SU-DHL-6 (cell line): ENCODE data around the gene DGKA.
"Not testable (repeated sequence)": the region's sequence is repeated elsewhere in the genome, so short reads cannot be mapped to it uniquely, and the experiment has no call there.

Experiments used
- H2AFZ ChIP-seq: fragments of 200-600 bp; sonication (generic); 2 replicates; pipeline ENCODE4 v1.6.1; 2014; ENCODE audit warnings: low read depth, mild to moderate bottlenecking, moderate library complexity, mixed read lengths, antibody characterized with exemption, low read length; ENCODE audit not compliant: severe bottlenecking
- H3F3A ChIP-seq: fragments of 200-600 bp; shearing (Covaris generic); 2 replicates; pipeline ENCODE4 v1.6.0; 2016; ENCODE audit warnings: antibody characterized with exemption, mild to moderate bottlenecking; ENCODE audit not compliant: insufficient read depth
- H3K27ac ChIP-seq: fragments of 200-600 bp; sonication (generic); 2 replicates; pipeline ENCODE4 v1.5.1; 2016; ENCODE audit warnings: low read depth, mild to moderate bottlenecking, low read length, moderate library complexity, mixed read lengths
- H3K27me3 ChIP-seq: fragments of 200-600 bp; sonication (generic), shearing (Covaris generic); 2 replicates; pipeline ENCODE4 v1.6.0; 2014; ENCODE audit warnings: mild to moderate bottlenecking, low read length
- H3K36me3 ChIP-seq: fragments of 200-600 bp; sonication (generic); 2 replicates; pipeline ENCODE4 v1.6.1; 2014; ENCODE audit warnings: mild to moderate bottlenecking, low read length, mixed read lengths
- H3K4me2 ChIP-seq: fragments of 300-600, 200-600 bp; shearing (Covaris generic), sonication (generic); 2 replicates; pipeline ENCODE4 v1.6.0; 2014; ENCODE audit warnings: low read length, low read depth, mild to moderate bottlenecking; ENCODE audit not compliant: poor library complexity, severe bottlenecking
- H3K4me3 ChIP-seq: fragments of 200-600 bp; sonication (generic); 2 replicates; pipeline ENCODE4 v1.5.1; 2014; ENCODE audit warnings: antibody characterized with exemption, low read length, mild to moderate bottlenecking, mixed read lengths; ENCODE audit not compliant: insufficient read depth, poor library complexity, severe bottlenecking
- H3K79me2 ChIP-seq: fragments of 200-600 bp; sonication (generic); 2 replicates; pipeline ENCODE4 v1.6.1; 2014; ENCODE audit warnings: mild to moderate bottlenecking, low read length, moderate library complexity; ENCODE audit not compliant: insufficient read depth
- H3K9ac ChIP-seq: fragments of 200-600 bp; sonication (generic); 2 replicates; pipeline ENCODE4 v1.7.0; 2014; ENCODE audit warnings: mild to moderate bottlenecking, low read length
- H3K9me2 ChIP-seq: fragments of 200-600 bp; sonication (generic); replicated peaks from 2 replicates; pipeline ENCODE4 v1.6.1; 2014; ENCODE audit warnings: low read length; ENCODE audit not compliant: insufficient read depth
- H3K9me3 ChIP-seq: fragments of 200-600 bp; sonication (generic); 2 replicates; pipeline ENCODE4 v1.6.1; 2014; ENCODE audit warnings: low read length, mixed read lengths; ENCODE audit not compliant: insufficient read depth
- H4K20me1 ChIP-seq: fragments of 200-600 bp; sonication (generic); 2 replicates; pipeline ENCODE4 v1.6.1; 2014; ENCODE audit warnings: low read depth, mild to moderate bottlenecking, antibody characterized with exemption, low read length, moderate library complexity, mixed read lengths
- EZH2phosphoT487 ChIP-seq: fragments of 200-600 bp; sonication (generic), shearing (Covaris generic); conservative IDR thresholded peaks from 2 replicates; pipeline ENCODE4 v1.6.1; 2018; ENCODE audit warnings: mild to moderate bottlenecking, antibody characterized with exemption, low read length, moderate library complexity, mixed read lengths
- TF ChIP-seq, protein P1 (sequence below): fragments of 200-600 bp; sonication (generic); IDR thresholded peaks from one replicate; pipeline ENCODE4 v1.5.1; 2017; ENCODE audit warnings: antibody characterized with exemption, mild to moderate bottlenecking, low read length, moderate library complexity; ENCODE audit not compliant: insufficient read depth, poor library complexity, severe bottlenecking

Gene DGKA

DNA sequence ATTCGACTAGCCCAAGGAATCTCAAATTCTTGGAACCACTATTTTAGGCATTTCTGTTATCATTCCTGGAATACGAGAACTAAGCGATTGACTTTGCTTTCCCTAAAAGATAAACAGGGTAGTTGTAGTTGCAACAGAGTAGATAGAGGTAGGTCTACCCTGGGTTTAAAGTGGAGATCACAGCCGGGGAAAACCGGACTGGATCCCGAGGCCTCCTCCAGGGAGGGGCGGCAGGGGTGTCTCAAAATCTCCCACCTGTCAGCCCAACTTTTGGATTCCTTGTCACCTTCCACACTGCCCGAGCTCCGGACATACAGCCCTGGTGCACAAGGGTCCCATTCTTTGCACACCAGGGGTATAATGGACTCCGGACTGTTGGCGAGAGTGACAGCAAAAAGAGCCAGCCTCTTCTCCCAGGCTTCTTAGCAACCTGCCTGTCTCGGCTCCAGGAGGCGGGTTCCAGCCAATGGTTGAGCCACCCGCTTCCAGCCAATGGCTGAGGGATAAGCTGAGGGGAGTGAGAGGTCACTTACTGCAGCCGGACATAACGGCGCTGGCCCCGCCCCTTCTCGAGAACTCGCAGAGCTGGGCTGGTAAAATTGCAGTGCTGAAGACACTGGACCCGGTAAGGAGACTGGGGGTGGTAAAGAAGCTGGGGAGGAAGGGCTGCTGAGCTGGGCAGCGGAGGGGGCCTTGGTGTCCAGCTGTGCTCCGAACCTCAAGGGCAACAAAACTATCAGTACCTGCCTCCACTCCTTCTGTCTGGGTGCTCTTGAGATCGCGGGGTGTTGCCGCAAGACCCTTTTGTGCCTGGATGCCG is 66.0 kb downstream of the DGKA start, which contains the start of gene SUOX:
Gene SUOX, plus strand, starts transcription at position 562 of the 820 bp plus-strand sequence. CDS start 4,946 bp downstream, outside the sequence.
- no peak within 1 kb of the TSS for H3K27ac ChIP-seq
- H3K4me3 ChIP-seq = no peak within 1 kb of the TSS
- TF ChIP-seq, protein P1, sequence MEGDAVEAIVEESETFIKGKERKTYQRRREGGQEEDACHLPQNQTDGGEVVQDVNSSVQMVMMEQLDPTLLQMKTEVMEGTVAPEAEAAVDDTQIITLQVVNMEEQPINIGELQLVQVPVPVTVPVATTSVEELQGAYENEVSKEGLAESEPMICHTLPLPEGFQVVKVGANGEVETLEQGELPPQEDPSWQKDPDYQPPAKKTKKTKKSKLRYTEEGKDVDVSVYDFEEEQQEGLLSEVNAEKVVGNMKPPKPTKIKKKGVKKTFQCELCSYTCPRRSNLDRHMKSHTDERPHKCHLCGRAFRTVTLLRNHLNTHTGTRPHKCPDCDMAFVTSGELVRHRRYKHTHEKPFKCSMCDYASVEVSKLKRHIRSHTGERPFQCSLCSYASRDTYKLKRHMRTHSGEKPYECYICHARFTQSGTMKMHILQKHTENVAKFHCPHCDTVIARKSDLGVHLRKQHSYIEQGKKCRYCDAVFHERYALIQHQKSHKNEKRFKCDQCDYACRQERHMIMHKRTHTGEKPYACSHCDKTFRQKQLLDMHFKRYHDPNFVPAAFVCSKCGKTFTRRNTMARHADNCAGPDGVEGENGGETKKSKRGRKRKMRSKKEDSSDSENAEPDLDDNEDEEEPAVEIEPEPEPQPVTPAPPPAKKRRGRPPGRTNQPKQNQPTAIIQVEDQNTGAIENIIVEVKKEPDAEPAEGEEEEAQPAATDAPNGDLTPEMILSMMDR = no peak
- H4K20me1 ChIP-seq = no peaks in the 10 kb centered on the region
- H3K27me3 ChIP-seq = no peaks in the 10 kb centered on the region
- no peak within 1 kb of the TSS for H2AFZ ChIP-seq
- H3K9me2 ChIP-seq = no peaks in the 10 kb centered on the region
- H3K36me3 ChIP-seq = 0 out of 2 replicates have a peak, but pooled peaks cover 3% of the 10 kb centered on the region
- no peak within 1 kb of the TSS for H3K9ac ChIP-seq
- no peaks in the 10 kb centered on the region for H3K79me2 ChIP-seq
- peaks cover 9% of the 10 kb centered on the region; the same call in 1 of the 2 replicates for H3F3A ChIP-seq
- no peak within 1 kb of the TSS for H3K4me2 ChIP-seq
- no peaks in the 10 kb centered on the region for H3K9me3 ChIP-seq

- H3K9ac ChIP-seq = no peak overlapping the region
- H3K27me3 ChIP-seq = no peaks in the 10 kb centered on the region
- no peak overlapping the region for H3K4me3 ChIP-seq
- no peak overlapping the region for H3K4me2 ChIP-seq
- no peak overlapping the region for H2AFZ ChIP-seq
- no peak overlapping the region for H3K27ac ChIP-seq
- 0 out of 2 replicates have a peak, but pooled peaks cover under 1% of the 10 kb centered on the region for H3K36me3 ChIP-seq
- no peaks in the 10 kb centered on the region for H3K79me2 ChIP-seq
- no peaks in the 10 kb centered on the region for H3K9me3 ChIP-seq
- TF ChIP-seq EZH2phosphoT487 = no peak
- TF ChIP-seq, protein P1 = no peak
- H4K20me1 ChIP-seq = no peaks in the 10 kb centered on the region
- no peaks in the 10 kb centered on the region for H3K9me2 ChIP-seq
- H3F3A ChIP-seq = peaks cover 9% of the 10 kb centered on the region; the same call in 1 of the 2 replicates
These were observed 66.5 kb downstream of the DGKA start for GRCh38 chr12:55997535-55997859.

DNA sequence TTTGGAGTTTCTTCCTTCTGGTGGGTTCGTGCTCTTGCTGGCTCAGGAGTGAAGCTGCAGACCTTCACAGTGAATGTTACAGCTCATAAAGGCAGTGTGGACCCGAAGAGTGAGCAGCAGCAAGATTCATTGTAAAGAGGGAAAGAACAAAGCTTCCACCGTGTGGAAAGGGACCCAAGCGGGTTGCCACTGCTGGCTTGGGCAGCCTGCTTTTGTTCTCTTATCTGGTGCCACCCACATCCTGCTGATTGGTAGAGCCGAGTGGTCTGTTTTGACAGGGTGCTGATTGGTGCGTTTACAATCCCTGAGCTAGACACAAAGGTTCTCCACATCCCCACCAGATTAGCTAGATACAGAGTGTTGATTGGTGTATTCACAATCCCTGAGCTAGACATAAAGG is 68.6 kb downstream of the DGKA start:
- not testable (repeated sequence) for H2AFZ ChIP-seq, H3F3A ChIP-seq, H3K4me3 ChIP-seq, H3K9me2 ChIP-seq, H3K9me3 ChIP-seq, H4K20me1 ChIP-seq, H3K9ac ChIP-seq, H3K4me2 ChIP-seq, H3K27ac ChIP-seq, H3K36me3 ChIP-seq, H3K79me2 ChIP-seq, H3K27me3 ChIP-seq

DNA sequence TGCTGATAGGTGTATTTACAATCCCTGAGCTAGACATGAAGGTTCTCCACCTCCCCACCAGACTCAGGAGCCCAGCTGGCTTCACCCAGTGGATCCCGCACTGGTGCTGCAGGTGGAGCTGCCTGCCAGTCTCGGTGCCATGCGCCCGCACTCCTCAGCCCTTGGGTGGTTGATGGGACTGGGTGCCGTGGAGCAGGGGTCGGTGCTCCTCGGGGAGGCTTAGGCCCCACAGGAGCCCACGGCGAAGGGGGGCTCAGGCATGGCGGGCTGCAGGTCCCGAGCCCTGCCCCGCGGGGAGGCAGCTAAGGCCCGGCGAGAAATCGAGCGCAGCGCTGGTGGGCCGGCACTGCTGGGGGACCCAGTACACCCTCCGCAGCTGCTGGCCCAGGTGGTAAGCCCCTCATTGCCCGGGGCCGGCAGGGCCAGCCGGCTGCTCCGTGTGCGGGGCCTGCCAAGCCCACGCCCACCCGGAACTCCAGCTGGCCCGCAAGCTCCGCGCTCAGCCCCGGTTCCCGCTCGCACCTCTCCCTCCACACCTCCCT is 69.1 kb downstream of the DGKA start:
- H3K4me2 ChIP-seq, H3K4me3 ChIP-seq, H3K36me3 ChIP-seq, H3K27me3 ChIP-seq, H3F3A ChIP-seq, H3K27ac ChIP-seq, H3K9me2 ChIP-seq, H4K20me1 ChIP-seq, H3K79me2 ChIP-seq, H3K9ac ChIP-seq, H3K9me3 ChIP-seq, H2AFZ ChIP-seq: not testable (repeated sequence)
